ENCODE data around the gene FRMPD4. TPM values are rescaled to one million over a fixed set of nuclear protein-coding genes. Genes with fewer than 3 reads are reported as not detected.

The FRMPD4 gene
- total and polyA plus RNA-seq, 2 donors from 2014 or later: not detected

DNA sequence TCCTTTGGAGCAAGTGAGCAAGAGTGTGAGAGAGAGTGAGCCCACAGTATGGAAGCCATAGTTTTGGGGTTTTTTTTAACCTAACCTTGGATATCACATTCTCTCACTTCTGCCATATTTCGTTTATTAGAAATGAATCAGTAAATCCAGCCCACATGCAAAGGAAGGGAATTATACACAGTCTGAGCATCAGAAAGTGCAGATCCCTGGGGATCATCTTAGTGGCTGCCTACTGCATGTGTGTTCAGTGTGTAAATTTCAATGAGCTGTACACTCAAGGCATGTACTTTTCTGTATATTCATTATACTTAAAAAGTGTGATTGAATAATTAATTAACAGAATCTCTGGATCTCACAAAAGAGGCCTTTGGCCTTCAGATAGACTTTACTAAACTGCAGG is 519.2 kb downstream of the FRMPD4 start:
- Histone ChIP-seq H3K27ac (ENCODE audit: low read depth in 2 of 2, low read length in 2 of 2) (no peak overlapping the region), H3K27me3 (ENCODE audit: control insufficient read depth, insufficient read depth, low read length) (no peaks in the 10 kb centered on the region), H3K9ac (ENCODE audit: low read length in 3 of 3) (no peak overlapping the region), H3K4me1 (ENCODE audit: control insufficient read depth in 2 of 3, insufficient read depth in 2 of 3, low read depth in 1 of 3, low read length in 3 of 3) (no peaks in the 10 kb centered on the region), H3K4me3 (ENCODE audit: low read length in 3 of 3) (no peak overlapping the region), H3K9me3 (ENCODE audit: control insufficient read depth in 2 of 3, insufficient read depth in 1 of 3, low read length in 3 of 3) (no peaks in the 10 kb centered on the region), H3K36me3 (ENCODE audit: control insufficient read depth in 2 of 3, insufficient read depth in 3 of 3, low read length in 3 of 3) (no peaks in the 10 kb centered on the region)
- intact Hi-C loops (cut with DNase I): no loop called here
- DNase-seq (no peak), FAIRE-seq (no peak)
- TF ChIP-seq, protein P1, sequence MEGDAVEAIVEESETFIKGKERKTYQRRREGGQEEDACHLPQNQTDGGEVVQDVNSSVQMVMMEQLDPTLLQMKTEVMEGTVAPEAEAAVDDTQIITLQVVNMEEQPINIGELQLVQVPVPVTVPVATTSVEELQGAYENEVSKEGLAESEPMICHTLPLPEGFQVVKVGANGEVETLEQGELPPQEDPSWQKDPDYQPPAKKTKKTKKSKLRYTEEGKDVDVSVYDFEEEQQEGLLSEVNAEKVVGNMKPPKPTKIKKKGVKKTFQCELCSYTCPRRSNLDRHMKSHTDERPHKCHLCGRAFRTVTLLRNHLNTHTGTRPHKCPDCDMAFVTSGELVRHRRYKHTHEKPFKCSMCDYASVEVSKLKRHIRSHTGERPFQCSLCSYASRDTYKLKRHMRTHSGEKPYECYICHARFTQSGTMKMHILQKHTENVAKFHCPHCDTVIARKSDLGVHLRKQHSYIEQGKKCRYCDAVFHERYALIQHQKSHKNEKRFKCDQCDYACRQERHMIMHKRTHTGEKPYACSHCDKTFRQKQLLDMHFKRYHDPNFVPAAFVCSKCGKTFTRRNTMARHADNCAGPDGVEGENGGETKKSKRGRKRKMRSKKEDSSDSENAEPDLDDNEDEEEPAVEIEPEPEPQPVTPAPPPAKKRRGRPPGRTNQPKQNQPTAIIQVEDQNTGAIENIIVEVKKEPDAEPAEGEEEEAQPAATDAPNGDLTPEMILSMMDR (IDR thresholded peaks at IDR 0.05; ENCODE audit: borderline replicate concordance, extremely low read depth, insufficient read depth): no peak

DNA sequence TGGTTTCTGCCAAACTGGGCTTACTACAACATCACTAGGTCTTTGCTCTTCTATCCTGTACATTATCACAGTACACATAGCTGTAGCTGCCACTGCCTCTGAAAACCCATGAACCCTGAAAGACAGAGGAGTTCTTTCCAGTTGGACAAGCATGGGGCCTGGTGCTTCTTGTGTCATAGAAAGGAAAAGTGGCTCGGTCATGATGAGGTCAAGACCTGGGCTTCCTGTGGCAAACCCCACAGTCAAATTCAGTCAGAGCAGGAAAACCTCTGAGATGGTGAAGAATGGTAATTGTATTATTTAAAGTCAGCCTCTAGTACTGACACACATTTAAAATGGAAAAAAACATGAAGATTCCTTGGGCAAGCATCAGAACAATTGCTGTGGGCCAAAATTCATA is 519.6 kb downstream of the FRMPD4 start:
- H3K9ac ChIP-seq (ENCODE audit: low read length in 3 of 3): no peak overlapping the region
- H3K4me3 ChIP-seq (ENCODE audit: low read length in 3 of 3): no peak overlapping the region
- TF ChIP-seq, protein P1 (IDR thresholded peaks at IDR 0.05; ENCODE audit: borderline replicate concordance, extremely low read depth, insufficient read depth): no peak
- H3K36me3 ChIP-seq (ENCODE audit: control insufficient read depth in 2 of 3, insufficient read depth in 3 of 3, low read length in 3 of 3): no peaks in the 10 kb centered on the region
- no peaks in the 10 kb centered on the region for H3K9me3 ChIP-seq (ENCODE audit: control insufficient read depth in 2 of 3, insufficient read depth in 1 of 3, low read length in 3 of 3)
- no peak for DNase-seq
- no peaks in the 10 kb centered on the region for H3K27me3 ChIP-seq (ENCODE audit: control insufficient read depth, insufficient read depth, low read length)
- intact Hi-C loops (cut with DNase I): no loop called here
- no peak overlapping the region for H3K27ac ChIP-seq (ENCODE audit: low read depth in 2 of 2, low read length in 2 of 2)
- no peaks in the 10 kb centered on the region for H3K4me1 ChIP-seq (ENCODE audit: control insufficient read depth in 2 of 3, insufficient read depth in 2 of 3, low read depth in 1 of 3, low read length in 3 of 3)
- no peak for FAIRE-seq

DNA sequence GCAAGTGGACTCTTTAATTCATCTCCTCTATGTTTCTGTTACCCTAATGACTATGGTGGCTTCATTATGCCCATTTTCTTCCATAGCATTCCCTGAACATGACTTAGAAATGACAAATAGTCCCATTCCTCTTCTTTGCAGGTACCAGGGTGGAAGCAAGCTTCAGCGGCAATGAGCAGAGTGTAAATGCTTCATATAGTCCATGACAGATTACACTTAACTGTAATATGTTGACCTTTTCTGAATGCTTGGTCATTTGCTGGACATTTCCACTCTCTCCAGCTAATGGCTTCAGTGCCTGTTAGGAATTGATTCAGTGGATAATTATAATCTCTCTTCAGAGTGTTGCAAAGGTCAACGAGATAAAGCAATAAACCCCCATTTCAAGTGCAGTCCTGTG is 523.2 kb downstream of the FRMPD4 start:
- DNase-seq: no peak
- no peak overlapping the region for H3K9ac ChIP-seq (ENCODE audit: low read length in 3 of 3)
- FAIRE-seq: no peak
- H3K27me3 ChIP-seq (ENCODE audit: control insufficient read depth, insufficient read depth, low read length): no peaks in the 10 kb centered on the region
- H3K9me3 ChIP-seq (ENCODE audit: control insufficient read depth in 2 of 3, insufficient read depth in 1 of 3, low read length in 3 of 3): no peaks in the 10 kb centered on the region
- intact Hi-C loops (cut with DNase I): no loop called here
- no peaks in the 10 kb centered on the region for H3K36me3 ChIP-seq (ENCODE audit: control insufficient read depth in 2 of 3, insufficient read depth in 3 of 3, low read length in 3 of 3)
- TF ChIP-seq, protein P1 (IDR thresholded peaks at IDR 0.05; ENCODE audit: borderline replicate concordance, extremely low read depth, insufficient read depth): no peak
- no peaks in the 10 kb centered on the region for H3K4me1 ChIP-seq (ENCODE audit: control insufficient read depth in 2 of 3, insufficient read depth in 2 of 3, low read depth in 1 of 3, low read length in 3 of 3)
- no peak overlapping the region for H3K27ac ChIP-seq (ENCODE audit: low read depth in 2 of 2, low read length in 2 of 2)
- no peak overlapping the region for H3K4me3 ChIP-seq (ENCODE audit: low read length in 3 of 3)
